SK-N-SH treated with all-trans-retinoic acid at 6 μM for 48 hours (cell line): ENCODE results near the gene TDRD3.
A peak's percentile ranks its signal among the peaks of the same experiment; 100 is the strongest.

Experiments used
- ATAC-seq: fragments of 200-7000 bp; cut with Tn5 transposase; 3 replicates; pipeline ENCODE4 v1.9.1; 2020; ENCODE audit warnings: mild to moderate bottlenecking, moderate library complexity
- ARNTL ChIP-seq: fragments of 450-650 bp; formaldehyde crosslinking; IDR thresholded peaks from 2 replicates; pipeline ENCODE4 v1.5.0; 2020; ENCODE audit warnings: low read depth, mild to moderate bottlenecking, moderate library complexity, borderline replicate concordance
- CSDC2 ChIP-seq: fragments of 250-450 bp; sonication (Bioruptor Pico); IDR thresholded peaks from 2 replicates; pipeline ENCODE4 v1.5.0; 2020; ENCODE audit warnings: mild to moderate bottlenecking, moderate library complexity
- CSRNP3 ChIP-seq: fragments of 250-450 bp; sonication (Bioruptor Pico); IDR thresholded peaks from 2 replicates; pipeline ENCODE4 v1.5.1; 2021; ENCODE audit warnings: mild to moderate bottlenecking, moderate library complexity
- ESRRG ChIP-seq: fragments of 250-450 bp; sonication (Bioruptor Pico); IDR thresholded peaks from 2 replicates; pipeline ENCODE4 v1.6.1; 2021; ENCODE audit warnings: mild to moderate bottlenecking
- GLIS3 ChIP-seq: fragments of 250-450 bp; sonication (Bioruptor Pico); IDR thresholded peaks from 2 replicates; pipeline ENCODE4 v1.5.0; 2020; ENCODE audit warnings: mild to moderate bottlenecking, moderate library complexity
- ISL1 ChIP-seq: fragments of 250-450 bp; sonication (Bioruptor Pico); IDR thresholded peaks from 2 replicates; pipeline ENCODE4 v2.1.2; 2022; ENCODE audit warnings: mild to moderate bottlenecking, moderate library complexity
- OSR1 ChIP-seq: fragments of 250-450 bp; sonication (Bioruptor Pico); IDR thresholded peaks from 2 replicates; pipeline ENCODE4 v1.8.0; 2022; ENCODE audit warnings: moderate library complexity, mild to moderate bottlenecking, inconsistent platforms
- POU6F1 ChIP-seq: fragments of 250-450 bp; sonication (Bioruptor Pico); IDR thresholded peaks from 2 replicates; pipeline ENCODE4 v1.8.0; 2021; ENCODE audit warnings: low read depth, mild to moderate bottlenecking, moderate library complexity, borderline replicate concordance
- PPARA ChIP-seq: fragments of 250-450 bp; sonication (Bioruptor Pico); IDR thresholded peaks from 2 replicates; pipeline ENCODE4 v1.5.0; 2020; ENCODE audit warnings: mild to moderate bottlenecking, borderline replicate concordance
- SNAI2 ChIP-seq: fragments of 250-450 bp; sonication (Bioruptor Pico); IDR thresholded peaks from 2 replicates; pipeline ENCODE4 v1.5.0; 2020; ENCODE audit warnings: mild to moderate bottlenecking, moderate library complexity
- TCF4 ChIP-seq: fragments of 250-450 bp; sonication (Bioruptor Pico); IDR thresholded peaks from 2 replicates; pipeline ENCODE4 v1.8.0; 2021; ENCODE audit warnings: mild to moderate bottlenecking, moderate library complexity, borderline replicate concordance
- TOX ChIP-seq: fragments of 250-450 bp; sonication (Bioruptor Pico); IDR thresholded peaks from 2 replicates; pipeline ENCODE4 v1.8.0; 2021; ENCODE audit warnings: mild to moderate bottlenecking, moderate library complexity, borderline replicate concordance
- ZC3H10 ChIP-seq: fragments of 250-450 bp; sonication (Bioruptor Pico); IDR thresholded peaks from 2 replicates; pipeline ENCODE4 v1.5.1; 2021; ENCODE audit warnings: mild to moderate bottlenecking, moderate library complexity
- ZFP30 ChIP-seq: fragments of 450-650 bp; formaldehyde crosslinking; IDR thresholded peaks from 2 replicates; pipeline ENCODE4 v1.5.0; 2022; ENCODE audit warnings: mild to moderate bottlenecking, moderate library complexity
- ZNF565 ChIP-seq: fragments of 450-650 bp; formaldehyde crosslinking; conservative IDR thresholded peaks from 2 replicates; pipeline ENCODE4 v1.5.0; 2020; ENCODE audit warnings: low read depth, mild to moderate bottlenecking, moderate library complexity
- ZNF70 ChIP-seq: fragments of 450-650 bp; formaldehyde crosslinking; IDR thresholded peaks from 2 replicates; pipeline ENCODE4 v1.5.0; 2020; ENCODE audit warnings: mild to moderate bottlenecking, moderate library complexity
- TF ChIP-seq, protein P1 (sequence below): fragments of 250-450 bp; sonication (Bioruptor Pico); IDR thresholded peaks from 2 replicates; pipeline ENCODE4 v1.8.0; 2020; ENCODE audit warnings: mild to moderate bottlenecking, moderate library complexity, borderline replicate concordance
- TF ChIP-seq, protein P2 (sequence below): fragments of 250-450 bp; sonication (Bioruptor Pico); IDR thresholded peaks from 2 replicates; pipeline ENCODE4 v1.5.1; 2020; ENCODE audit warnings: low read depth, mild to moderate bottlenecking, moderate library complexity
- TF ChIP-seq, protein P3 (sequence below): fragments of 250-450 bp; sonication (Bioruptor Pico); IDR thresholded peaks from 2 replicates; pipeline ENCODE4 v1.5.0; 2020; ENCODE audit warnings: mild to moderate bottlenecking, moderate library complexity

The TDRD3 gene

DNA sequence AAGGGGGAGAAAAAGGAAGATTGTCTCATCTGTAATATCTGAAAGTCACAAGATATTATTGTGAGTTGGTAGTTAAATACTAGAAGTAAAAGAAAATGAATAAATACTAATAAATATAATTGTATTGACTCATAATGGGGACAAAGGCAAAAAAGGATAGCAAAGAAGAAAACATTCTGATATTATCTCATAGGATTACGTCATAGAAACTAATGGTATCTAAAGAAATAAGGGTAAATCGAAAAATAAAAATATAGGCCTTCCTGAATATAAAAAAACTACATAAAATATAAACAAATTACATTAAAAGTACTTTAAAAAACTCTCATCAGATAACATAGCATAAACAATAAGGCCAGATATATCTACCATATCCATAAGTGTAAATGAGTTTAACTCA is 38.6 kb upstream of the TDRD3 start:
- TF ChIP-seq PPARA (CRISPR knock-in tag), result no peak
- TF ChIP-seq ZNF565 (CRISPR knock-in tag), result no peak
- TF ChIP-seq SNAI2 (CRISPR knock-in tag), result no peak
- TF ChIP-seq ISL1 (CRISPR knock-in tag), result no peak
- no peak for TF ChIP-seq OSR1 (CRISPR knock-in tag)
- no peak for ATAC-seq

DNA sequence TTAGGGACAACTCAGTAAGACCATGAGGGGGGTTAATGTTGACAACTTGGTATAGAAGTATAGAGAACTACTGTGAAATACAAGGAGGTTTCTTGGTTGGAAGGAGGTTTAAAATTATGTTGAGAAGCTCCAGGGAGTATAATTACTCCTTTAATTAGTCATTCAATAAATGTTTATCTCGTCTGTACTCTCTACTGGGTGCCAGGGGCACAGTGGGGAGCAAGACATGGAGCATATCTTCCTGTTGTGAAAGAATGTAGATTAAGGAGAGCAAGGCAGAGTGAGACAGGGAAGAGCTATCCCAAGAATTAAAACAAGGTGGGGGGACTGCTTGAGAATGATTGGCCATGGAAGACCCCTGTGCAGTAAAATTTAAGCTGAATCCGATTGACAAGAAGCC is 33.7 kb upstream of the TDRD3 start:
- TF ChIP-seq SNAI2 (CRISPR knock-in tag) (no peak), ZNF565 (CRISPR knock-in tag) (no peak), ARNTL (CRISPR knock-in tag) (no peak), TCF4 (CRISPR knock-in tag) (no peak), GLIS3 (no peak), ZFP30 (CRISPR knock-in tag) (no peak), CSRNP3 (CRISPR knock-in tag) (no peak), PPARA (CRISPR knock-in tag) (no peak), ZC3H10 (CRISPR knock-in tag) (no peak), ISL1 (CRISPR knock-in tag) (no peak), ESRRG (no peak), CSDC2 (CRISPR knock-in tag) (no peak), ZNF70 (CRISPR knock-in tag) (no peak), POU6F1 (CRISPR knock-in tag) (no peak)
- TF ChIP-seq, protein P1, sequence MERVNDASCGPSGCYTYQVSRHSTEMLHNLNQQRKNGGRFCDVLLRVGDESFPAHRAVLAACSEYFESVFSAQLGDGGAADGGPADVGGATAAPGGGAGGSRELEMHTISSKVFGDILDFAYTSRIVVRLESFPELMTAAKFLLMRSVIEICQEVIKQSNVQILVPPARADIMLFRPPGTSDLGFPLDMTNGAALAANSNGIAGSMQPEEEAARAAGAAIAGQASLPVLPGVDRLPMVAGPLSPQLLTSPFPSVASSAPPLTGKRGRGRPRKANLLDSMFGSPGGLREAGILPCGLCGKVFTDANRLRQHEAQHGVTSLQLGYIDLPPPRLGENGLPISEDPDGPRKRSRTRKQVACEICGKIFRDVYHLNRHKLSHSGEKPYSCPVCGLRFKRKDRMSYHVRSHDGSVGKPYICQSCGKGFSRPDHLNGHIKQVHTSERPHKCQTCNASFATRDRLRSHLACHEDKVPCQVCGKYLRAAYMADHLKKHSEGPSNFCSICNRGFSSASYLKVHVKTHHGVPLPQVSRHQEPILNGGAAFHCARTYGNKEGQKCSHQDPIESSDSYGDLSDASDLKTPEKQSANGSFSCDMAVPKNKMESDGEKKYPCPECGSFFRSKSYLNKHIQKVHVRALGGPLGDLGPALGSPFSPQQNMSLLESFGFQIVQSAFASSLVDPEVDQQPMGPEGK, result no peak
- TF ChIP-seq, protein P2, sequence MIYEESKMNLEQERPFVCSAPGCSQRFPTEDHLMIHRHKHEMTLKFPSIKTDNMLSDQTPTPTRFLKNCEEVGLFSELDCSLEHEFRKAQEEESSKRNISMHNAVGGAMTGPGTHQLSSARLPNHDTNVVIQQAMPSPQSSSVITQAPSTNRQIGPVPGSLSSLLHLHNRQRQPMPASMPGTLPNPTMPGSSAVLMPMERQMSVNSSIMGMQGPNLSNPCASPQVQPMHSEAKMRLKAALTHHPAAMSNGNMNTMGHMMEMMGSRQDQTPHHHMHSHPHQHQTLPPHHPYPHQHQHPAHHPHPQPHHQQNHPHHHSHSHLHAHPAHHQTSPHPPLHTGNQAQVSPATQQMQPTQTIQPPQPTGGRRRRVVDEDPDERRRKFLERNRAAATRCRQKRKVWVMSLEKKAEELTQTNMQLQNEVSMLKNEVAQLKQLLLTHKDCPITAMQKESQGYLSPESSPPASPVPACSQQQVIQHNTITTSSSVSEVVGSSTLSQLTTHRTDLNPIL, result no peak
- TF ChIP-seq, protein P3, sequence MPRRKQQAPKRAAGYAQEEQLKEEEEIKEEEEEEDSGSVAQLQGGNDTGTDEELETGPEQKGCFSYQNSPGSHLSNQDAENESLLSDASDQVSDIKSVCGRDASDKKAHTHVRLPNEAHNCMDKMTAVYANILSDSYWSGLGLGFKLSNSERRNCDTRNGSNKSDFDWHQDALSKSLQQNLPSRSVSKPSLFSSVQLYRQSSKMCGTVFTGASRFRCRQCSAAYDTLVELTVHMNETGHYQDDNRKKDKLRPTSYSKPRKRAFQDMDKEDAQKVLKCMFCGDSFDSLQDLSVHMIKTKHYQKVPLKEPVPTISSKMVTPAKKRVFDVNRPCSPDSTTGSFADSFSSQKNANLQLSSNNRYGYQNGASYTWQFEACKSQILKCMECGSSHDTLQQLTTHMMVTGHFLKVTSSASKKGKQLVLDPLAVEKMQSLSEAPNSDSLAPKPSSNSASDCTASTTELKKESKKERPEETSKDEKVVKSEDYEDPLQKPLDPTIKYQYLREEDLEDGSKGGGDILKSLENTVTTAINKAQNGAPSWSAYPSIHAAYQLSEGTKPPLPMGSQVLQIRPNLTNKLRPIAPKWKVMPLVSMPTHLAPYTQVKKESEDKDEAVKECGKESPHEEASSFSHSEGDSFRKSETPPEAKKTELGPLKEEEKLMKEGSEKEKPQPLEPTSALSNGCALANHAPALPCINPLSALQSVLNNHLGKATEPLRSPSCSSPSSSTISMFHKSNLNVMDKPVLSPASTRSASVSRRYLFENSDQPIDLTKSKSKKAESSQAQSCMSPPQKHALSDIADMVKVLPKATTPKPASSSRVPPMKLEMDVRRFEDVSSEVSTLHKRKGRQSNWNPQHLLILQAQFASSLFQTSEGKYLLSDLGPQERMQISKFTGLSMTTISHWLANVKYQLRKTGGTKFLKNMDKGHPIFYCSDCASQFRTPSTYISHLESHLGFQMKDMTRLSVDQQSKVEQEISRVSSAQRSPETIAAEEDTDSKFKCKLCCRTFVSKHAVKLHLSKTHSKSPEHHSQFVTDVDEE (CRISPR knock-in tag), result no peak
- ATAC-seq, result no peak

DNA sequence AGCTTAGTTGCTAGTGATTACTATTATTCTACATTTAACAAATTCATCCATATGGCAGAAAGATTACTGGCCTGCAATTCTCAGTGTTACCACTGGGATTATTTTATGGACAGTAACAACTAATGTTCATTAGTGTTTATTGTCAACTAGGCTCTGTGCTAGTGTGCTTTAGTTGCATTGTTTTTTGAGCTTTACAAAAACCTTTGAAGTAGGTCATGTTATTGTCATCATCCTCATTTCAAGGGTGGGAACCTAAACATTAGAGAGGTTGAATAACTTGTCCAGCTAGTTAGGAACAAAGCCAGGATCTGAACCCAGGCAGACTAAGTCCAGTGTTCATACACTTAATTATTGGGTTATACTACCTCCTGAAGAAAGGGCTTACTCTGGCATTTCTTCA is 27.8 kb upstream of the TDRD3 start:
- ATAC-seq, result peak; percentile 77; the same call in 2 of the 3 replicates
- TF ChIP-seq ZC3H10 (CRISPR knock-in tag), result no peak
- no peak for TF ChIP-seq PPARA (CRISPR knock-in tag)
- TF ChIP-seq, protein P1, result no peak
- TF ChIP-seq TOX (CRISPR knock-in tag), result no peak
- no peak for TF ChIP-seq ZNF70 (CRISPR knock-in tag)
- no peak for TF ChIP-seq ISL1 (CRISPR knock-in tag)
- no peak for TF ChIP-seq ZFP30 (CRISPR knock-in tag)
- TF ChIP-seq ESRRG, result no peak
- TF ChIP-seq, all 23 proteins: peak for 0
